Mononuclear cell (primary cell): ENCODE results near the gene INPPL1. TPM values are rescaled to one million over a fixed set of nuclear protein-coding genes. Genes with fewer than 3 reads are reported as not detected.
"Not testable (repeated sequence)": the region's sequence is repeated elsewhere in the genome, so short reads cannot be mapped to it uniquely, and the experiment has no call there.

ENCODE experiments used
- H3K27me3 ChIP-seq: 2 replicates; pipeline ENCODE4 v1.6.0; 2011; ENCODE audit warnings: low read length, control low read depth; ENCODE audit not compliant: insufficient read depth
- H3K4me1 ChIP-seq: 2 replicates; pipeline ENCODE4 v1.5.1; 2011; ENCODE audit warnings: mild to moderate bottlenecking, low read length, control low read depth; ENCODE audit not compliant: insufficient read depth
- H3K4me3 ChIP-seq: 2 replicates; pipeline ENCODE4 v1.5.1; 2011; ENCODE audit warnings: mild to moderate bottlenecking, low read length, moderate library complexity
- H3K9me3 ChIP-seq: 2 replicates; pipeline ENCODE4 v1.5.1; 2011; ENCODE audit warnings: low read depth, mild to moderate bottlenecking, control low read depth, low read length
- total RNA-seq: library from RNA; depleted of rRNA; stranded (reverse); fragments of >200 nt; gene quantifications from one replicate; pipeline ENCODE4 v1.2.3, GENCODE V29; 2012

The INPPL1 gene
- total RNA-seq, 1 donor = 49.2 TPM

GRCh38 chr11:72202571-72202970, 22.0 kb upstream of the INPPL1 start:
- Histone ChIP-seq H3K4me1 (peaks cover 18% of the 10 kb centered on the region), H3K9me3 (no peaks in the 10 kb centered on the region), H3K27me3 (no peaks in the 10 kb centered on the region), H3K4me3 (no peak overlapping the region)

- Histone ChIP-seq H3K9me3 (no peaks in the 10 kb centered on the region), H3K4me1 (peaks cover 24% of the 10 kb centered on the region), H3K4me3 (no peak overlapping the region), H3K27me3 (no peaks in the 10 kb centered on the region)
Observed at GRCh38 chr11:72203163-72203562, 21.4 kb upstream of the INPPL1 start.

- Histone ChIP-seq H3K4me3 (no peak overlapping the region), H3K9me3 (peaks cover 6% of the 10 kb centered on the region), H3K4me1 (peaks cover 35% of the 10 kb centered on the region), H3K27me3 (no peaks in the 10 kb centered on the region)
Observed at GRCh38 chr11:72204886-72205285, 19.7 kb upstream of the INPPL1 start.

- H3K9me3 ChIP-seq, H3K4me3 ChIP-seq, H3K27me3 ChIP-seq: not testable (repeated sequence)
- peaks cover 35% of the 10 kb centered on the region for H3K4me1 ChIP-seq
Observed at GRCh38 chr11:72206794-72207193, 17.8 kb upstream of the INPPL1 start.

GRCh38 chr11:72208281-72208680, 16.3 kb upstream of the INPPL1 start:
- no peak overlapping the region for H3K4me3 ChIP-seq

GRCh38 chr11:72209101-72209500, 15.5 kb upstream of the INPPL1 start:
- peaks cover 34% of the 10 kb centered on the region for H3K4me1 ChIP-seq
- no peaks in the 10 kb centered on the region for H3K27me3 ChIP-seq
- H3K9me3 ChIP-seq = peaks cover 7% of the 10 kb centered on the region
- no peak overlapping the region for H3K4me3 ChIP-seq

More at GRCh38 chr11:72208281-72208680, 16.3 kb upstream of the INPPL1 start:
- Histone ChIP-seq H3K9me3 (peaks cover 7% of the 10 kb centered on the region), H3K4me1 (peaks cover 35% of the 10 kb centered on the region), H3K27me3 (no peaks in the 10 kb centered on the region)

GRCh38 chr11:72216638-72217037, 7.9 kb upstream of the INPPL1 start, which contains the start of gene FOLR2:
TSS of gene FOLR2 (plus strand) at chr11:72216794. CDS start at chr11:72218585, 1,791 bp downstream.
- no peak within 1 kb of the TSS for H3K4me3 ChIP-seq

GRCh38 chr11:72217841-72218240, 6.7 kb upstream of the INPPL1 start:
- Histone ChIP-seq H3K27me3 (no peaks in the 10 kb centered on the region), H3K9me3 (no peaks in the 10 kb centered on the region), H3K4me3 (no peak overlapping the region), H3K4me1 (peaks cover 51% of the 10 kb centered on the region)

More at GRCh38 chr11:72216638-72217037, 7.9 kb upstream of the INPPL1 start, which contains the start of gene FOLR2:
- no peaks in the 10 kb centered on the region for H3K27me3 ChIP-seq
- no peaks in the 10 kb centered on the region for H3K9me3 ChIP-seq
- peaks cover 39% of the 10 kb centered on the region for H3K4me1 ChIP-seq

GRCh38 chr11:72218251-72218745, 6.3 kb upstream of the INPPL1 start:
- H3K27me3 ChIP-seq = no peaks in the 10 kb centered on the region
- peaks cover 53% of the 10 kb centered on the region for H3K4me1 ChIP-seq
- no peak overlapping the region for H3K4me3 ChIP-seq
- H3K9me3 ChIP-seq = no peaks in the 10 kb centered on the region

- H3K27me3 ChIP-seq = no peaks in the 10 kb centered on the region
- no peak overlapping the region for H3K4me3 ChIP-seq
- H3K4me1 ChIP-seq = peaks cover 61% of the 10 kb centered on the region
- no peaks in the 10 kb centered on the region for H3K9me3 ChIP-seq
Observed at GRCh38 chr11:72220696-72221363, 3.7 kb upstream of the INPPL1 start.

- Histone ChIP-seq H3K4me3 (no peak overlapping the region), H3K9me3 (no peaks in the 10 kb centered on the region), H3K4me1 (peaks cover 65% of the 10 kb centered on the region), H3K27me3 (no peaks in the 10 kb centered on the region)
Observed at GRCh38 chr11:72221386-72222075, 3.0 kb upstream of the INPPL1 start.

GRCh38 chr11:72222106-72222891, 2.3 kb upstream of the INPPL1 start:
- Histone ChIP-seq H3K4me3 (peak overlapping the region; percentile 74), H3K27me3 (no peaks in the 10 kb centered on the region), H3K4me1 (peaks cover 61% of the 10 kb centered on the region), H3K9me3 (no peaks in the 10 kb centered on the region)

GRCh38 chr11:72222907-72223614, 1.5 kb upstream of the INPPL1 start:
- H3K4me3 ChIP-seq = peak overlapping the region; percentile 74
- peaks cover 53% of the 10 kb centered on the region for H3K4me1 ChIP-seq
- no peaks in the 10 kb centered on the region for H3K27me3 ChIP-seq

More at GRCh38 chr11:72222907-72223614, 1.5 kb upstream of the INPPL1 start:
- H3K9me3 ChIP-seq = no peaks in the 10 kb centered on the region
